ENCODE results near the gene MAD2L2.

The MAD2L2 gene

DNA sequence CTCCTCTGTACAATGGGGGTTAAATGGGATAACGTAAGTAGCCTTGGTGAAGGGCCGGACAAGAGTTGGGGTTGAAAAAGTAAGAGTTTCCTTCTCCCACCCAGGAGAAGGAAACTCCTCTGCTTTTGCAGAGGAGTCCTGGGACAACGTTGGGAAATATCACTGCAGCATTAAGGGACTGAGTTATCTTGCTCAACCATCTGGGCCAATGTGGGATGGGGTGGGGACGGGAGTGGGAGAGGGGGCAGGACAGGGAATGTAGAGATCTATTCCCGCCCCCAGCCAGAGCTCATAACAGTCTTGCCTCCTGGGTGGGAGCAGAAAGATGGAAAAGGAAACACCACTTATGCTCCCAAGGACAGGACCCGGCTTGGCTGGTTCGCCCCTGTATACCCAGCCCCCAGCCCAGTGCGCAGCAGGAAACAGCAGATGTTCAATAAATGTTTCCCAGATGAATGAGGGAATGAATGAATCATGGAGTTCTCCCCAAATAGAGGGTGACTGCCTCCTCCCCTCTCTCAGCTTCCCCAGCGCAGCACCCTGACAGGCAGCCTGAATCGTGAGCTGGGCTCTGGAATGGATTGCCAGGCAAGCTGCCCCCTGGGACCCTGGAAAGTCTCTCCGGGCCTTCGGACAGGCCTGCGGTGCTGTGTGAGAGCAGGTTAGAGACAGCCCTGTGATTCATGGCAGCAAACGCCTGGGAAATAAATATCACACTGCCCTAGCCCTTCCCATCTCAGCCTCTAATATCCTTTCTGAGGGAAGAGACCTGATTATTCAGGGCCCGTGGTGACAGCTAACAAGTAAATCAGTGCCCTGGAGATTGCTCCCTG lies 51.5 kb downstream of the MAD2L2 start:
- DNase-seq (ENCODE audit: low read depth in 2 of 2), result no peak

DNA sequence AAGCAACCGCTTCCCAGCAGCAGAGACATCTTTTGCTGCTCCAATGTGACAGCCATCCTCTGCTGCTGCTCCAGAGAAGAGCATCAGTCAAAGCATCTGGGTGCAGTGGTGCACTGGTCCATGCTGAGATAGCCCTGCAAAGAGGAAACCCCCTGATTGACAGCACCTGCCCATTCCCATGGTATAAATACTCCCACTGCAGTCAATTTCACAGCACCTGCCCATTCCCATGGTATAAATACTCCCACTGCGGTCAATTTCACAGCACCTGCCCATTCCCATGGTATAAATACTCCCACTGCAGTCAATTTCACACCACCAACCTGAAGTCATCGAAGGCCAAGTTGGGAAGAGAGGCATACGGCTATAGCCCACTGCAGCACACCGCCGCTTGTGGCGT lies 52.2 kb downstream of the MAD2L2 start:
- DNase-seq (ENCODE audit: low read depth in 2 of 2), result no peak

DNA sequence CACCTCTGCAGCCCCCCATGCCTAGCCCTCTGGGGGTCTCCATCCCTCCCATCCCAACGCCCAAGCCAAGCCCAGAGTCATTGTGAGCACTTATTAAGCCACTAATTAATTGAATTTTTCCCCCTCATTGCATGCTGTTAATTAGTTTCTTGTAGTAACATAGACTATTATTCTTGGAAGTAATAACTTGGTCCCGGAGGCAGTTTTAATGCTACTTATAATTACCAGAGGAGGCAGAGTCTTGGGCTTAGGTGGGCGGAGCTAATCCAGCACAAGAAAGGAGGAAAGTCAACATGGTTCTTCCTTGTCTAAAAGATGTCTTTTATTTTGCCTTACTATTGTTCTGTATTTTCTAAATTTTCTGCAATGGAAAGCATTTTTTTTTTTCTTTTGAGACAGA lies 54.4 kb downstream of the MAD2L2 start:
- no peak for DNase-seq (ENCODE audit: low read depth in 2 of 2)
